Lower leg skin (tissue), 4 donors: Measurements from ENCODE around the gene AP3B1. TPM values are rescaled to one million over a fixed set of nuclear protein-coding genes. Genes with fewer than 3 reads are reported as not detected.

ENCODE experiments used
- DNase-seq, 2 donors: peaks; one replicate each; pipeline ENCODE4 v3.0.0-alpha.2; 2019; ENCODE audit warnings: low spot score in 2 of 2
- H3K4me3 ChIP-seq: fragments of 200-600 bp; sonication (generic); 2 replicates; pipeline ENCODE4 v1.5.1; 2017; ENCODE audit warnings: mild to moderate bottlenecking, low read depth; ENCODE audit not compliant: poor library complexity, severe bottlenecking
- CTCF ChIP-seq, 3 donors: fragments of 450-650 bp; IDR thresholded peaks; one replicate each; pipeline ENCODE4 v1.5.1; 2016; ENCODE audit warnings: antibody characterized with exemption in 3 of 3, mild to moderate bottlenecking in 3 of 3, moderate library complexity in 2 of 3
- POLR2A ChIP-seq, 2 donors: fragments of 450-650 bp; IDR thresholded peaks; one replicate each; pipeline ENCODE4 v1.6.1; 2016 to 2017; ENCODE audit warnings: antibody characterized with exemption in 2 of 2, mild to moderate bottlenecking in 1 of 2, moderate library complexity in 1 of 2
- WGBS, 2 donors: methylation state at CpG; one replicate each; pipeline ENCODE4 v1.1.5; 2018; 5-methylcytosine and 5-hydroxymethylcytosine counted together
- intact Hi-C: fragments of 100-400 bp; cut with DNase I; formaldehyde crosslinking; loops from one replicate; pipeline ENCODE4 v1.15.0; 2023; ENCODE audit warnings: low total_unique reads
- total RNA-seq, 4 donors: library from RNA; depleted of rRNA; stranded (reverse); fragments of >200 nt; gene quantifications; one replicate each; pipeline ENCODE4 v1.1.0, GENCODE V29; 2016

AP3B1 gene
- total RNA-seq, 4 donors from 2014 or later = 23.5 to 37.7 (median 33.3) TPM

- TF ChIP-seq CTCF (IDR thresholded peaks at IDR 0.05) (no peak), POLR2A (IDR thresholded peaks at IDR 0.05) (no peak)
- intact Hi-C loops = no loop called here
- no peak for DNase-seq
- WGBS, 2 donors = 97 to 100% methylated on average over 1 of the region's 1 CpG
- no peak overlapping the region for H3K4me3 ChIP-seq
These were observed 178.3 kb downstream of the AP3B1 start for GRCh38 chr5:78116167-78116566.

GRCh38 chr5:78113689-78114264 is 180.7 kb downstream of the AP3B1 start:
- DNase-seq = no peak
- intact Hi-C loops = no loop called here
- TF ChIP-seq CTCF (IDR thresholded peaks at IDR 0.05) (no peak), POLR2A (IDR thresholded peaks at IDR 0.05) (no peak)
- WGBS, 2 donors = 75 to 79% methylated on average over 5 of the region's 5 CpGs
- no peak overlapping the region for H3K4me3 ChIP-seq

- intact Hi-C loops = no loop called here
- no peak for DNase-seq
- H3K4me3 ChIP-seq = no peak overlapping the region
- 89 to 91% methylated on average over 10 of the region's 10 CpGs for WGBS, 2 donors
- TF ChIP-seq CTCF (IDR thresholded peaks at IDR 0.05) (no peak), POLR2A (IDR thresholded peaks at IDR 0.05) (no peak)
These were observed 181.6 kb downstream of the AP3B1 start for GRCh38 chr5:78112931-78113330.

- intact Hi-C loops = loop anchor here (1.0 kb wide), 1 partner anchor 28 kb away; no protein-coding TSS in a partner anchor
These were observed 184.6 kb downstream of the AP3B1 start for GRCh38 chr5:78109891-78110324.

GRCh38 chr5:78108564-78108963 is 185.9 kb downstream of the AP3B1 start:
- intact Hi-C loops = no loop called here
- 92 to 94% methylated on average over 3 of the region's 3 CpGs for whole genome bisulfite sequencing, 2 donors
- TF ChIP-seq POLR2A (IDR thresholded peaks at IDR 0.05) (no peak), CTCF (IDR thresholded peaks at IDR 0.05) (no peak)
- no peak overlapping the region for H3K4me3 ChIP-seq
- DNase-seq = no peak

More at GRCh38 chr5:78109891-78110324, 184.6 kb downstream of the AP3B1 start:
- H3K4me3 ChIP-seq = no peak overlapping the region
- TF ChIP-seq POLR2A (IDR thresholded peaks at IDR 0.05) = no peak
- no peak for TF ChIP-seq CTCF (IDR thresholded peaks at IDR 0.05)
- no peak for DNase-seq
- WGBS, 2 donors = 91 to 95% methylated on average over 3 of the region's 3 CpGs
